Type B pancreatic cell (in vitro differentiated cells): ENCODE results near the gene PRDM16. TPM values are rescaled to one million over a fixed set of nuclear protein-coding genes. Genes with fewer than 3 reads are reported as not detected.

ENCODE experiments used
- DNase-seq: peaks from one replicate; pipeline ENCODE4 v3.0.0; 2021; ENCODE audit warnings: mixed read lengths; ENCODE audit not compliant: unreplicated experiment; ENCODE audit errors: extremely low spot score
- H3K27ac Mint-ChIP-seq: 2 replicates; pipeline ENCODE4 v1.8.0; 2021; ENCODE audit warnings: mild to moderate bottlenecking, mixed read lengths
- H3K27me3 Mint-ChIP-seq: 2 replicates; pipeline ENCODE4 v1.8.0; 2021; ENCODE audit warnings: mixed read lengths
- H3K36me3 Mint-ChIP-seq: 2 replicates; pipeline ENCODE4 v1.8.0; 2021; ENCODE audit warnings: mixed read lengths
- H3K4me1 Mint-ChIP-seq: one replicate; pipeline ENCODE4 v1.8.0; 2021; ENCODE audit warnings: mixed read lengths; ENCODE audit not compliant: unreplicated experiment
- H3K4me3 Mint-ChIP-seq: 2 replicates; pipeline ENCODE4 v1.8.0; 2021; ENCODE audit warnings: mild to moderate bottlenecking, mixed read lengths
- H3K9me3 Mint-ChIP-seq: 2 replicates; pipeline ENCODE4 v1.8.0; 2021; ENCODE audit warnings: mixed read lengths
- total RNA-seq: library from RNA; stranded (reverse); gene quantifications from 2 replicates; pipeline ENCODE4 v1.2.1, GENCODE V29; 2021; ENCODE audit warnings: low replicate concordance
- TF ChIP-seq, protein P1 (sequence below): fragments of 200-600 bp; sonication (generic); conservative IDR thresholded peaks from 2 replicates; pipeline ENCODE4 v1.5.0; 2021; ENCODE audit warnings: antibody characterized with exemption, mild to moderate bottlenecking

Gene PRDM16
- total RNA-seq, 1 donor from 2014 or later = 23.6 TPM

DNA sequence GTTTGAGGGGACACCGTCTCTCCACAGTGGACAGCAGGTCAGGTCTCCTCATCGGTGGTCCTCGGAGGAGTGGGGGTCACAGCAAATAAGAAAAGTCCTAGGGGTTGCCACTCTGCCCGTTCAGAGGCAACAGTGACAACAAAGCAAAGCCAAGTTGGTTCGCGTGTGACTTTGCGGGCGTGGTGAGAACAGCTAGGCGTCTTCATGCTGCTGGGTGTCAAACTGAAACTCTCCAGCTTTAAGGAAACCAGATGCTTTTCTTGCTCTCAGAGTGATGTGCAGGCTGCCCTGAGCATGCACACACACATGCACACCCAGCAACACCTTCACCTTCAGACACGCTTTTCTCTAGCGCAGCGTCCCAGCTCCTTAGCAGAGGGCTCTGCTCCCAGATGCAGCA is 315.4 kb downstream of the PRDM16 start:
- no peaks in the 10 kb centered on the region for H3K36me3 Mint-ChIP-seq
- H3K27ac Mint-ChIP-seq = no peak overlapping the region
- no peak for DNase-seq
- H3K4me3 Mint-ChIP-seq = no peak overlapping the region
- H3K9me3 Mint-ChIP-seq = no peaks in the 10 kb centered on the region
- peaks cover 5% of the 10 kb centered on the region for H3K4me1 Mint-ChIP-seq
- TF ChIP-seq, protein P1, sequence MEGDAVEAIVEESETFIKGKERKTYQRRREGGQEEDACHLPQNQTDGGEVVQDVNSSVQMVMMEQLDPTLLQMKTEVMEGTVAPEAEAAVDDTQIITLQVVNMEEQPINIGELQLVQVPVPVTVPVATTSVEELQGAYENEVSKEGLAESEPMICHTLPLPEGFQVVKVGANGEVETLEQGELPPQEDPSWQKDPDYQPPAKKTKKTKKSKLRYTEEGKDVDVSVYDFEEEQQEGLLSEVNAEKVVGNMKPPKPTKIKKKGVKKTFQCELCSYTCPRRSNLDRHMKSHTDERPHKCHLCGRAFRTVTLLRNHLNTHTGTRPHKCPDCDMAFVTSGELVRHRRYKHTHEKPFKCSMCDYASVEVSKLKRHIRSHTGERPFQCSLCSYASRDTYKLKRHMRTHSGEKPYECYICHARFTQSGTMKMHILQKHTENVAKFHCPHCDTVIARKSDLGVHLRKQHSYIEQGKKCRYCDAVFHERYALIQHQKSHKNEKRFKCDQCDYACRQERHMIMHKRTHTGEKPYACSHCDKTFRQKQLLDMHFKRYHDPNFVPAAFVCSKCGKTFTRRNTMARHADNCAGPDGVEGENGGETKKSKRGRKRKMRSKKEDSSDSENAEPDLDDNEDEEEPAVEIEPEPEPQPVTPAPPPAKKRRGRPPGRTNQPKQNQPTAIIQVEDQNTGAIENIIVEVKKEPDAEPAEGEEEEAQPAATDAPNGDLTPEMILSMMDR = no peak
- peaks cover 19% of the 10 kb centered on the region for H3K27me3 Mint-ChIP-seq

DNA sequence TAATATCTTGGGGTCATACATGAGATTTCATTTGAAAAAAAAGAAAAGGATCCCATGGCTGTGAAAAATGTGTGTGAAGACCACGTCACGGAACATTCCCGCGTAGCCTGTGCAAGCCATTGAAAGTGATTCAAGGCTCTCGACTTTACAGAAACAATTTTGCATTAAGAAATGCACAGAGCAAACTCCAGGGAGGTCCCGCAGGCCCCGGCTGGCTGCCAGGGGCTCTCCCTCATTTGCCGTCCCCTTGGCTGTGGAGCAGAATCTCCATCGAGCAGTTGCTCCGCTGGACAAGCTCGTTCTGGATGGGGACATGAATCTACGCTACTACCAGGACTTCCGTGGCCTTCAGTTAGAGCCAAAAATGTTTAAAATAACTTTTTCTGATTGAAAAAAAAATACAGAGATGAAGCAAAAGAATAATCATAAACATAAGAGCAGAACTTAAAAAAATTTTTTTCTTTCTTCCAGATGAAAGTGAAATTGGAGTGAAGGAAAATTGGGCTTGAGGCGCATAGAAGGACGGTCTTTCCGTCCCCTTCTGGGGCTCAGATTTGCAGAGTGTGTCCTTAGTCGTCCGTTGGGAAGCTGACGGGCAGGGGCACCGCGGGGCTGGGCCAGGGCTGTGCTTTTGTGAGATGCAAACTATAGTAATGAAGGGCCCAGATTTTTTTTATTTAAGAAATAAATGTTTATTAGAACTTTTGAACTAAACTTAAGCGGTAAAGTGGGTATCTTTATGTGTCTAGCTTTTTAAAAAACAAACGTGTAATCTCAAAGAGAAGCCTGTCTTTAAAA is 317.4 kb downstream of the PRDM16 start:
- peaks cover 31% of the 10 kb centered on the region for H3K27me3 Mint-ChIP-seq
- H3K4me3 Mint-ChIP-seq = no peak overlapping the region
- H3K27ac Mint-ChIP-seq = no peak overlapping the region
- H3K4me1 Mint-ChIP-seq = peaks cover 9% of the 10 kb centered on the region
- H3K9me3 Mint-ChIP-seq = no peaks in the 10 kb centered on the region
- TF ChIP-seq, protein P1 = no peak
- H3K36me3 Mint-ChIP-seq = no peaks in the 10 kb centered on the region
- no peak for DNase-seq

DNA sequence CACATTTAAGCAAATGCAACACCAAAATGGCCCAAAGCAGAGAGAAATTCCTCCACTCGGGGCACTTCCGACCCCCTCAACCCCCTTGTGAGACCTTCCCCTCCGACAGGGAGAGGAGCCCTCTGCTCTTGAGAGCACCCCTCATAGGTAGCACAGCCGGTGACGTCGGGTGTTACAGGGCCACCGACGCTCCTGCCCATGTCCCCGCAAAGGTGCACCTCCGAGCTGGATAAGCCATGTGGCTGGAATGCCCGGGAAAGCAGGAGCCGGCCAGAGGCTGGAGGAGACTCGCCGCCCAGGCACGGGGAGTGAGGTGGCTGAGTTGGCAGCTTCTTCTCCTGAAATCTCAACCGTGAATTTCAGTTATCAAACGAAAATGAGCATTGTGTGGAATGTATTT is 318.4 kb downstream of the PRDM16 start:
- TF ChIP-seq, protein P1 = no peak
- peaks cover 15% of the 10 kb centered on the region for H3K4me1 Mint-ChIP-seq
- no peak overlapping the region for H3K4me3 Mint-ChIP-seq
- no peaks in the 10 kb centered on the region for H3K9me3 Mint-ChIP-seq
- peaks cover 41% of the 10 kb centered on the region for H3K27me3 Mint-ChIP-seq
- no peaks in the 10 kb centered on the region for H3K36me3 Mint-ChIP-seq
- DNase-seq = no peak
- no peak overlapping the region for H3K27ac Mint-ChIP-seq

DNA sequence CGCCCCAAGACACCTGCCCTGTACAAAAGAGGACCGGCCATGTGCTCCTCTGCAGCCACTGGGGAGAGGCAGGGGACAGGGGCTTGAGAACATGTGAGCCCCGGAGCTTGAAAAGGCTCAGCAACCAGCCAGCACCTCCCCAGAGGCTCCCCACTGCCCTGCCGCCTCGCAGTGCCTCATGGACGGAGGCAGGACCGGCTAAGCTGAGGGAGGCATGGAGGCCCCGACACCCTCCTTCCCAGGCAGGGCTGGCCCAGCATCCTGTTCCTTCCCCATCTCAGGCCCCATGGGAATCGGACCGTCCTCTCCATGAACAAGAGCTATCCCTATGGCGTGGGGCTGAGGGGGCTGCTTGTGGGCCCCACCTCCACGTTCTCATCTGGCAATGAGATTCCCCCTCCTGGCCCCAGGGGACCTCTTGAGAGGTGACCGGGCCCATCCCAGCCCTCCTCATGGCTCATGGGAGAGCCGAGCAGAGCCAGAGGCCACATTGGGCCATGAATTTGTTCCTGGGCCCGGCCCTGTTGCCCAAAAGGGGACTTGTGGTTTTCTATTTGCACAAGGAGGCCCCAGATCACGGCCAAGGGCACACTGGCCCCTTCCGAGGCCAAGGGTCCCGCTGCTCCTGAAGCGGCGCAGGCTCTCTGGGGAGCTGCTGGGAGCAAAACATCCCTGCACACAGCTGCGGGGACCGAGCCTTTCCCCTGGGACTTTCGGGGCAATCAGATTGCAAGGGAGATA is 320.3 kb downstream of the PRDM16 start:
- no peak for DNase-seq
- H3K27ac Mint-ChIP-seq = no peak overlapping the region
- H3K9me3 Mint-ChIP-seq = no peaks in the 10 kb centered on the region
- peaks cover 52% of the 10 kb centered on the region for H3K27me3 Mint-ChIP-seq
- peaks cover 26% of the 10 kb centered on the region for H3K4me1 Mint-ChIP-seq
- H3K4me3 Mint-ChIP-seq = no peak overlapping the region
- no peaks in the 10 kb centered on the region for H3K36me3 Mint-ChIP-seq
- TF ChIP-seq, protein P1 = no peak

DNA sequence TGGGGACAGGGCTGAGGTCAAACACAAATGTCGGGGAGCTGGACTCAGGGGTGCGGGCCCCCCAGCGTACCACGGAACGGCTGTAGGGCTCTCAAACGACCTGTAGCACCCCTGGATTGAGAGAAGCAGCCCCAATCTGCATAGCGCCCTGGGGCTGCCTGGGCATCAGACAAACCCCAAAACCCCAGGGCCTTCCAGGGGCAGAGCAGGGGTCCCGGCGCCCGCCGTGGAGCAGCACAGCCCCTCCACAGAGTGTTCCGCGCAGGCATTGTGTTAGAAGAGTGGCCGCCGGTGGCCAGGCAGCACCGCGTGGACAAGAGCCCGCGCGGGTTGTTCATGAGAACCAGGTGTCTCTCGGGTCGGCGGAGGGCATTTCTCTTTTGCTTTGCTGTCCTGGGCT is 321.3 kb downstream of the PRDM16 start:
- no peak overlapping the region for H3K4me3 Mint-ChIP-seq
- peaks cover 58% of the 10 kb centered on the region for H3K27me3 Mint-ChIP-seq
- H3K36me3 Mint-ChIP-seq = no peaks in the 10 kb centered on the region
- no peak overlapping the region for H3K27ac Mint-ChIP-seq
- no peak for DNase-seq
- H3K4me1 Mint-ChIP-seq = peaks cover 30% of the 10 kb centered on the region
- TF ChIP-seq, protein P1 = no peak
- H3K9me3 Mint-ChIP-seq = no peaks in the 10 kb centered on the region
